NCI-H2196 (cell line): Measurements from ENCODE around the gene MRPS15.
"Not testable (repeated sequence)": the region's sequence is repeated elsewhere in the genome, so short reads cannot be mapped to it uniquely, and the experiment has no call there.

Source experiments
- DNase-seq: peaks from one replicate; lab custom pipeline; 2025; ENCODE audit not compliant: unreplicated experiment; lab: John Stamatoyannopoulos, UW

Gene MRPS15

GRCh38 chr1:36484099-36484498 is 19.9 kb upstream of the MRPS15 start:
- DNase-seq: no peak

GRCh38 chr1:36482724-36483388 is 18.7 kb upstream of the MRPS15 start, which contains the start of gene CSF3R:
Gene CSF3R, minus strand, starts transcription at chr1:36482913. Its CDS starts 3,417 bp downstream, at chr1:36479496.
- DNase-seq: no peak

GRCh38 chr1:36481771-36482723 is 17.9 kb upstream of the MRPS15 start:
- no peak for DNase-seq

- no peak for DNase-seq
Measured at GRCh38 chr1:36481091-36481490, 16.9 kb upstream of the MRPS15 start.

DNA sequence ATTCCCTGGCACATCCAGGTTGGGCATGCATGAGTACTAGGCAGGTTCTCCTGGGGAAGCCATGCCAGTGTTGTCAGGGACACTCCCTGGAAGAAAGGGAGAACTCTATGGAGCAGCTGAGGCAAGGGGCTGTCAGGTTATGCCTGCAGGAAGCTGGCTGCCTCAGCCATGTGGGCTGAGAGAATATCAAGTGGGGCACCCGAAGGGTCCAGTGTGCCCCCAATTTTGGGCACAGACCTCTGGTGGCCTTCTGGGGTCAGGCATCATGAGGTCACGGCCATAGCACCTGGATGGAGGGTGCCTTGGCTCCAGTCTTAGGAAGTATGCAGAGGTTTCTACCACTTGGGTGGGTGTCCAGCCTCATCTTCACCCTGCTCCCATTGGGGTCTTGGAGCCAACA is 16.0 kb upstream of the MRPS15 start:
- DNase-seq: no peak

- no peak for DNase-seq
Measured at GRCh38 chr1:36479505-36480051, 15.4 kb upstream of the MRPS15 start.

DNA sequence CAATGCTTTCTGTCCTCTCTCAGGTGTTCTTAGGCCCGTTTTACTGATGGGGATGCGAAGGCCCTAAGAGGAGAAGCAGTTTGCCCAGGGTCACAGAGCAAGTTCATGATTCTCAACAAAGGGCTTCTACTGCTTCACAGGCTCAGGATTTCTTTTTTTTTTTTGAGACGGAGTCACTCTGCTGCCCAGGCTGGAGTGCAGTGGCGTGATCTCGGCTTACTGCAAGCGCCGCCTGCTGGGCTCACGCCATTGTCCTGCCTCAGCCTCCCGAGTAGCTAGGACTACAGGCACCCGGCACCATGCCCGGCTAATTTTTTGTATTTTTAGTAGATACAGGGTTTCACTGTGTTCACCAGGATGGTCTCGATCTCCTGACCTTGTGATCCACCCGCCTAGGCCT is 13.4 kb upstream of the MRPS15 start:
- DNase-seq: not testable (repeated sequence)

- no peak for DNase-seq
Measured at GRCh38 chr1:36476945-36477344, 12.8 kb upstream of the MRPS15 start.

GRCh38 chr1:36475910-36476604 is 11.9 kb upstream of the MRPS15 start:
- DNase-seq: no peak

GRCh38 chr1:36475341-36475740 is 11.2 kb upstream of the MRPS15 start:
- no peak for DNase-seq

- DNase-seq: no peak
Measured at GRCh38 chr1:36472656-36473055, 8.5 kb upstream of the MRPS15 start.

GRCh38 chr1:36471830-36472641 is 7.9 kb upstream of the MRPS15 start:
- no peak for DNase-seq

DNA sequence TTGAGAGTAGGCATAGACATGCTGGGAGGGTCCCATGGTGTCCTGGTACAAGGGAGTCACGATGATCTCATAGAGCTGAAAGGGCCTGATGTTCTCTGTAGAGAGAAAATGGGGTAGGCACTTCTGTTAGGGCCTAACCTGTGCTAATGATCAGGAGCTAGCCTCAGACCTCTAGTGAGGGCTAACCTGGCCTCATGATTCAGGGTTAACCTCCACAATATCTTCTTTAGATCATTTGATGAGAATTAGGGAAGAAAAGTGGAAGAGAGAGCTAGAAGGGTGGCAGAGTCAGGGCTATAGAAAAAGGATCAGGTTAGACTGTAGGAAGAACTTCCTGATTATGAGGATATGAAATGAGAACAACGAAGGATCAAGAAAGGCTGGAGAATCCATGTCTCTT is 5.0 kb upstream of the MRPS15 start:
- DNase-seq: no peak

GRCh38 chr1:36467700-36468455 is 3.7 kb upstream of the MRPS15 start:
- no peak for DNase-seq

- DNase-seq: no peak
Measured at GRCh38 chr1:36467027-36467410, 2.8 kb upstream of the MRPS15 start.

DNA sequence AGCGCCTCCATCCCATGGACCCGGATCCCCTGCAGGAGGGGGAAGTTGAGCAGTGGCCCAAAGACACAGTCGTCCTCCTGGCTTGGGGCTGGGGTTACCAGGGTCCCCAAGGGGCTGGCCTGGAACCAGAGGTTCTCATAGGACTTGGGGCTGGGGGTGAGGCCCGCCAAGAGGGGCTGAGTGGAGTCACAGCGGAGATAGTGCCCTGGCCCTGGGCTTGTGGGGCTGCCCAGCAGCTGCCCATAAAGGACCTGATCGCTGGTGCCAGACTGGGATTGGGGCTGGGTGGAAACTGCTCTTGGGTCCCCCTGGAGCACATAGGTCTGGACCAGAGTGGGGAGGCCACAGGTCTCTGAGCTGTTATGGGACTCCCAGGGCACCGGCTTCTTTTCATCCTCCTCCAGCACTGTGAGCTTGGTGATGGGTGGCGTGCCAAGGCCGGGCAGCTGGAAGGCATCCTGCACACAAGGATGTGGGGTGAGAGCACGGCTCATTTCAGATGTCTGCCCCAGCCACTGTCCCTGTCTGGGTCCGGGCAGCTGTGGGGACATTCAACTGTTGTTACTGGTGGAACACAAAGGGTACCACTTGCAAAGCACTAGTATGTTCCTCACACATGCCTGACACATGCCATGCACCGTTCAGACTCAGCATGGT is 2.3 kb upstream of the MRPS15 start:
- no peak for DNase-seq

DNA sequence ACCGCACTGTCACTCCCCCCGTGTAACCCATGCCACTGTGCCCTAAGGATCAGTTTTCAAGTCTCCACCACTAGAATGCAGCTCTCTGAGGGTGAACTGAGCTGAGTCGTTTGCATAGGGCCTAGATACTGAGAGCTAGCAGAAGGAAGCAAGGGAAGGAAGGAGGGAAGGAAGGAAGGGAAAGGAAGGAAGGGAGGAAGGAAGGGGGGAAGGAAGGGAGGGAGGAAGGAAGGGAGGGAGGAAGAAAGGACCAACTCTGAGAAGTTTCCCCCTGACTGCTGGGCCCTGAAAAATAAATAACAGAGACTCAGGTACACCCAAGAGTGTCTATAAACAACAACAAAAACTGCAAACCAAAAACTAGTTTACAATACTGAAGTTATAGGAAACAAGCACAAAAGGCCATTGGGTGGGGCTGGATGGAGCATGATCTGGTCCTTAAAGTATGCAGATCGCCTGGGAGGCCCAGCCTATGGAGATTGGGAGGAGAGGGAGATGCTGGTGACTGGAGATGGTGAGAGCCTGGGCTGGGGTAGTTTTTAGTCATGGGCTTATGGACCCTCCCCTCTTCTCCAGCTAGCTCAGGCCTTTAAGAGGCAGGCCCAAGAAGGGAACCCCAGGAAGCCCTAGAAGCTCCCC is 1.7 kb upstream of the MRPS15 start:
- no peak for DNase-seq

DNA sequence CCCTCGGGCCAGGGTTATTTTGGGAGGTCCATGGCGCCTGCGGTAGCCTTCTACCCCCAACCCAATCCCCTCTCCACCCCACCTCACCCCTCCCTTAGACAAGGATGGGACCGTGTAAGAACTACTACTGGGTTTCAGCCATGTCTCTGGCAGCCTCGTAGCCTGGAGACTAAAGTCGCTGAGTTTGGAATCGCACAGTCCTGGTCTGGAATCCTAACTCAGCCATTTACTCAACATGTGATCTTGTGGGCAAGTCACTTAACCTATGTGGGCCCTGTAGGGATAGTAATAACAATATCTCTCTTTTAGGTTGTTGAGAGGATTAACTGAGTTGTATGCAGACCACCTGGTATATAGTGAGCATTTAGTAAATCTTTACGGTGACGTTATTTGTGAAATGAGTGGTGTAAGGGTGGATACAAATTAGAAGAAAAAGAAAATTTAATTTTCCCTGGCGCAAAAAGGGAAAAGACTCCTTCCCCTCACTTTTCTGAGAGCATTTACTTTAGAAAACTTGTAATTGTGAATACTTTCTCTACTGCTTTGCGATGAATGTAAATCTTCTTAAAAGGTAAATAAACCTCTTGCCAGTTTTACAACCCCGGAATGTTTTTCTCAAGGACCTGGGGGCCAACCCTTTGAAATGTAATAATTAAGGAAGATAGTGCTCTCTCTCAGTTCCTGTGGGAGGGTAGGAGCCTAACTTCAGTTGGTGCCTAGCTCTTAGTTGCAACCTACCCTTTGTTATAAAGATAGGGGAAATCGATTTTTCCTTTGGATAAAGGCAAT is 615 bp upstream of the MRPS15 start:
- peak; percentile 71 for DNase-seq
